PFSK-1 (cell line): ENCODE data around the gene SESN3.

ENCODE experiments used
- FOXP2 ChIP-seq: optimal IDR thresholded peaks from 2 replicates; pipeline ENCODE3; 2011; ENCODE audit warnings: borderline replicate concordance, control low read depth, inconsistent platforms; ENCODE audit not compliant: insufficient read depth; ENCODE audit errors: extremely low read length, extremely low read depth
- POLR2AphosphoS5 ChIP-seq: IDR thresholded peaks from 2 replicates; pipeline ENCODE4 v1.6.1; 2012; ENCODE audit warnings: low read depth, mild to moderate bottlenecking, control low read depth, low read length, moderate library complexity
- REST ChIP-seq, 2 experiments: IDR thresholded peaks; 2 replicates each; pipeline versions ENCODE4 v1.6.1 to v1.8.0; 2011 to 2012; ENCODE audit warnings: low read depth in 2 of 2, low read length in 2 of 2, control low read depth in 1 of 2, inconsistent platforms in 1 of 2, mild to moderate bottlenecking in 1 of 2, moderate library complexity in 1 of 2; ENCODE audit not compliant: insufficient read depth in 1 of 2
- SIN3A ChIP-seq: IDR thresholded peaks from 2 replicates; pipeline ENCODE4 v1.6.1; 2012; ENCODE audit warnings: mild to moderate bottlenecking, low read length, moderate library complexity, borderline replicate concordance; ENCODE audit not compliant: insufficient read depth
- TAF1 ChIP-seq: IDR thresholded peaks from 2 replicates; pipeline ENCODE4 v1.6.1; 2012; ENCODE audit warnings: low read length, control low read depth, borderline replicate concordance; ENCODE audit not compliant: insufficient read depth

Gene SESN3

GRCh38 chr11:95119361-95120060 lies 111.5 kb downstream of the SESN3 start:
- TF ChIP-seq SIN3A (no peak), FOXP2 (no peak), POLR2AphosphoS5 (no peak), REST (IDR thresholded peaks at IDR 0.05; ENCODE audit: insufficient read depth in 1 of 2, low read depth in 2 of 2, low read length in 2 of 2) (no peak), TAF1 (no peak)

- TF ChIP-seq TAF1 (no peak), REST (IDR thresholded peaks at IDR 0.05; ENCODE audit: insufficient read depth in 1 of 2, low read depth in 2 of 2, low read length in 2 of 2) (no peak), FOXP2 (no peak)
Measured at GRCh38 chr11:95115597-95115996, 115.4 kb downstream of the SESN3 start.
